ENCODE results near the gene DCDC1. TPM values are rescaled to one million over a fixed set of nuclear protein-coding genes. Genes with fewer than 3 reads are reported as not detected.

The DCDC1 gene
- total RNA-seq, 5 donors from 2014 or later (not counting 1 experiment from before 2014, with no cell fraction given): 0.09 to 1.0 (median 0.22) TPM; not detected in 1

- Histone ChIP-seq H3K27me3 (replicated peaks in 1 of 2; ENCODE audit: control insufficient read depth in 2 of 2, extremely low read depth in 1 of 2, insufficient read depth in 2 of 2, low read length in 1 of 2) (no peaks in the 10 kb centered on the region), H3K4me1 (ENCODE audit: control insufficient read depth in 1 of 2, extremely low read depth in 1 of 2, insufficient read depth in 2 of 2, low read length in 2 of 2) (no peaks in the 10 kb centered on the region), H3K27ac (ENCODE audit: low read length) (no peak overlapping the region), H3K9me3 (no peaks in the 10 kb centered on the region), H3K4me3 (ENCODE audit: control insufficient read depth in 1 of 2, extremely low read depth in 1 of 2, low read length in 1 of 2) (no peak overlapping the region), H3K36me3 (ENCODE audit: control insufficient read depth in 2 of 2, extremely low read depth in 1 of 2, insufficient read depth in 1 of 2, low read length in 1 of 2) (no peaks in the 10 kb centered on the region)
- Mint-ChIP-seq H3K4me3 (no peak overlapping the region), H3K9me3 (peaks cover 0 to 6% (median 4%) of the 10 kb centered on the region in 3 donors), H3K27me3 (peaks cover 3 to 4% of the 10 kb centered on the region in 2 donors), H3K36me3 (no peaks in the 10 kb centered on the region), H3K4me1 (no peaks in the 10 kb centered on the region), H3K27ac (no peak overlapping the region)
- ChIA-PET POLR2A (no interaction called here), CTCF (no interaction called here)
- ATAC-seq (replicated peaks in 1 of 4): no peak
- DNase-seq: no peak
- no CpG with 5 or more reads among the region's 3 CpGs for WGBS (ENCODE audit: insufficient coverage)
Measured at GRCh38 chr11:31150841-31151240, 218.7 kb downstream of the DCDC1 start.

GRCh38 chr11:31150011-31150410 is 219.5 kb downstream of the DCDC1 start:
- Mint-ChIP-seq H3K27ac (no peak overlapping the region), H3K9me3 (peaks cover 0 to 6% (median 4%) of the 10 kb centered on the region in 3 donors), H3K36me3 (no peaks in the 10 kb centered on the region), H3K4me1 (no peaks in the 10 kb centered on the region), H3K27me3 (peaks cover 3 to 4% of the 10 kb centered on the region in 2 donors), H3K4me3 (no peak overlapping the region)
- no peak overlapping the region for H3K4me3 ChIP-seq (ENCODE audit: control insufficient read depth in 1 of 2, extremely low read depth in 1 of 2, low read length in 1 of 2)
- no peak for ATAC-seq (replicated peaks in 1 of 4)
- no peak overlapping the region for H3K27ac ChIP-seq (ENCODE audit: low read length)
- H3K27me3 ChIP-seq (replicated peaks in 1 of 2; ENCODE audit: control insufficient read depth in 2 of 2, extremely low read depth in 1 of 2, insufficient read depth in 2 of 2, low read length in 1 of 2): no peaks in the 10 kb centered on the region
- 60% methylated on average over 1 of the region's 2 CpGs for WGBS (ENCODE audit: insufficient coverage)
- no peaks in the 10 kb centered on the region for H3K36me3 ChIP-seq (ENCODE audit: control insufficient read depth in 2 of 2, extremely low read depth in 1 of 2, insufficient read depth in 1 of 2, low read length in 1 of 2)
- H3K9me3 ChIP-seq: no peaks in the 10 kb centered on the region
- ChIA-PET CTCF (interaction anchor here in 1 of 2 donors (0.8 kb wide), 1 partner anchor 15 kb away, joined by 4 read pairs; no protein-coding TSS in a partner anchor), POLR2A (no interaction called here)
- H3K4me1 ChIP-seq (ENCODE audit: control insufficient read depth in 1 of 2, extremely low read depth in 1 of 2, insufficient read depth in 2 of 2, low read length in 2 of 2): no peaks in the 10 kb centered on the region
- no peak for DNase-seq

GRCh38 chr11:31141789-31142188 is 227.8 kb downstream of the DCDC1 start:
- DNase-seq (no peak), ATAC-seq (replicated peaks in 1 of 4) (no peak)
- no peaks in the 10 kb centered on the region for H3K36me3 ChIP-seq (ENCODE audit: control insufficient read depth in 2 of 2, extremely low read depth in 1 of 2, insufficient read depth in 1 of 2, low read length in 1 of 2)
- peaks cover 0 to 5% of the 10 kb centered on the region in 2 donors for H3K27me3 Mint-ChIP-seq
- H3K27ac ChIP-seq (ENCODE audit: low read length): no peak overlapping the region
- H3K36me3 Mint-ChIP-seq: no peaks in the 10 kb centered on the region
- no peaks in the 10 kb centered on the region for H3K4me1 ChIP-seq (ENCODE audit: control insufficient read depth in 1 of 2, extremely low read depth in 1 of 2, insufficient read depth in 2 of 2, low read length in 2 of 2)
- no peaks in the 10 kb centered on the region for H3K9me3 Mint-ChIP-seq
- H3K9me3 ChIP-seq: no peaks in the 10 kb centered on the region
- CTCF ChIA-PET: no interaction called here
- H3K4me1 Mint-ChIP-seq: no peaks in the 10 kb centered on the region
- H3K4me3 Mint-ChIP-seq: no peak overlapping the region
- H3K27ac Mint-ChIP-seq: no peak overlapping the region
- H3K4me3 ChIP-seq (ENCODE audit: control insufficient read depth in 1 of 2, extremely low read depth in 1 of 2, low read length in 1 of 2): no peak overlapping the region
- H3K27me3 ChIP-seq (replicated peaks in 1 of 2; ENCODE audit: control insufficient read depth in 2 of 2, extremely low read depth in 1 of 2, insufficient read depth in 2 of 2, low read length in 1 of 2): no peaks in the 10 kb centered on the region
- POLR2A ChIA-PET: no interaction called here
- WGBS (ENCODE audit: insufficient coverage): 25% methylated on average over 2 of the region's 6 CpGs

- ChIA-PET CTCF (interaction anchor here in 1 of 2 donors (0.6 to 0.8 kb wide), 2 partner anchors 211 to 1010 kb away, joined by 3 read pairs; no protein-coding TSS in a partner anchor), POLR2A (no interaction called here)
- Mint-ChIP-seq H3K27ac (no peak overlapping the region), H3K9me3 (no peaks in the 10 kb centered on the region), H3K36me3 (no peaks in the 10 kb centered on the region), H3K4me3 (no peak overlapping the region), H3K4me1 (no peaks in the 10 kb centered on the region), H3K27me3 (peaks cover 0 to 5% of the 10 kb centered on the region in 2 donors)
- Histone ChIP-seq H3K27ac (ENCODE audit: low read length) (no peak overlapping the region), H3K27me3 (replicated peaks in 1 of 2; ENCODE audit: control insufficient read depth in 2 of 2, extremely low read depth in 1 of 2, insufficient read depth in 2 of 2, low read length in 1 of 2) (no peaks in the 10 kb centered on the region), H3K4me3 (ENCODE audit: control insufficient read depth in 1 of 2, extremely low read depth in 1 of 2, low read length in 1 of 2) (no peak overlapping the region), H3K36me3 (ENCODE audit: control insufficient read depth in 2 of 2, extremely low read depth in 1 of 2, insufficient read depth in 1 of 2, low read length in 1 of 2) (no peaks in the 10 kb centered on the region), H3K9me3 (no peaks in the 10 kb centered on the region), H3K4me1 (ENCODE audit: control insufficient read depth in 1 of 2, extremely low read depth in 1 of 2, insufficient read depth in 2 of 2, low read length in 2 of 2) (no peaks in the 10 kb centered on the region)
- 89% methylated on average over 2 of the region's 4 CpGs for WGBS (ENCODE audit: insufficient coverage)
- ATAC-seq (replicated peaks in 1 of 4) (no peak), DNase-seq (no peak)
Measured at GRCh38 chr11:31139479-31139878, 230.1 kb downstream of the DCDC1 start.

- no peaks in the 10 kb centered on the region for H3K27me3 ChIP-seq (replicated peaks in 1 of 2; ENCODE audit: control insufficient read depth in 2 of 2, extremely low read depth in 1 of 2, insufficient read depth in 2 of 2, low read length in 1 of 2)
- H3K4me1 Mint-ChIP-seq: no peaks in the 10 kb centered on the region
- no peak overlapping the region for H3K27ac ChIP-seq (ENCODE audit: low read length)
- no peak for DNase-seq
- H3K36me3 ChIP-seq (ENCODE audit: control insufficient read depth in 2 of 2, extremely low read depth in 1 of 2, insufficient read depth in 1 of 2, low read length in 1 of 2): no peaks in the 10 kb centered on the region
- no peak overlapping the region for H3K4me3 Mint-ChIP-seq
- CTCF ChIA-PET: no interaction called here
- no peak for ATAC-seq (replicated peaks in 1 of 4)
- WGBS (ENCODE audit: insufficient coverage): 80% methylated on average over 1 of the region's 6 CpGs
- no peaks in the 10 kb centered on the region for H3K27me3 Mint-ChIP-seq
- H3K4me3 ChIP-seq (ENCODE audit: control insufficient read depth in 1 of 2, extremely low read depth in 1 of 2, low read length in 1 of 2): no peak overlapping the region
- no peaks in the 10 kb centered on the region for H3K9me3 ChIP-seq
- H3K9me3 Mint-ChIP-seq: peaks cover 0 to 4% (median 0%) of the 10 kb centered on the region in 3 donors
- POLR2A ChIA-PET: no interaction called here
- no peaks in the 10 kb centered on the region for H3K36me3 Mint-ChIP-seq
- no peaks in the 10 kb centered on the region for H3K4me1 ChIP-seq (ENCODE audit: control insufficient read depth in 1 of 2, extremely low read depth in 1 of 2, insufficient read depth in 2 of 2, low read length in 2 of 2)
- H3K27ac Mint-ChIP-seq: no peak overlapping the region
Measured at GRCh38 chr11:31132531-31133421, 236.8 kb downstream of the DCDC1 start.

GRCh38 chr11:31131760-31132159 is 237.8 kb downstream of the DCDC1 start:
- WGBS (ENCODE audit: insufficient coverage): 0% methylated on average over 1 of the region's 1 CpG

More at GRCh38 chr11:31131760-31132159, 237.8 kb downstream of the DCDC1 start:
- ATAC-seq (replicated peaks in 1 of 4) (no peak), DNase-seq (no peak)
- Histone ChIP-seq H3K27ac (ENCODE audit: low read length) (no peak overlapping the region), H3K27me3 (replicated peaks in 1 of 2; ENCODE audit: control insufficient read depth in 2 of 2, extremely low read depth in 1 of 2, insufficient read depth in 2 of 2, low read length in 1 of 2) (no peaks in the 10 kb centered on the region), H3K36me3 (ENCODE audit: control insufficient read depth in 2 of 2, extremely low read depth in 1 of 2, insufficient read depth in 1 of 2, low read length in 1 of 2) (no peaks in the 10 kb centered on the region), H3K4me3 (ENCODE audit: control insufficient read depth in 1 of 2, extremely low read depth in 1 of 2, low read length in 1 of 2) (no peak overlapping the region), H3K9me3 (no peaks in the 10 kb centered on the region), H3K4me1 (ENCODE audit: control insufficient read depth in 1 of 2, extremely low read depth in 1 of 2, insufficient read depth in 2 of 2, low read length in 2 of 2) (no peaks in the 10 kb centered on the region)
- no peak overlapping the region for H3K27ac Mint-ChIP-seq
- ChIA-PET POLR2A (no interaction called here), CTCF (no interaction called here)
- H3K36me3 Mint-ChIP-seq: no peaks in the 10 kb centered on the region
- peaks cover 0 to 4% (median 0%) of the 10 kb centered on the region in 3 donors for H3K9me3 Mint-ChIP-seq
- no peaks in the 10 kb centered on the region for H3K4me1 Mint-ChIP-seq
- no peaks in the 10 kb centered on the region for H3K27me3 Mint-ChIP-seq
- H3K4me3 Mint-ChIP-seq: no peak overlapping the region
